GM21526 (cell line): ENCODE results near the gene IMP4.

Source experiments
- ATAC-seq: cut with Tn5 transposase; IDR thresholded peaks from one replicate; pipeline ENCODE4 v1.9.1; 2021; ENCODE audit warnings: moderate library complexity; ENCODE audit not compliant: unreplicated experiment, low FRiP score

The IMP4 gene

DNA sequence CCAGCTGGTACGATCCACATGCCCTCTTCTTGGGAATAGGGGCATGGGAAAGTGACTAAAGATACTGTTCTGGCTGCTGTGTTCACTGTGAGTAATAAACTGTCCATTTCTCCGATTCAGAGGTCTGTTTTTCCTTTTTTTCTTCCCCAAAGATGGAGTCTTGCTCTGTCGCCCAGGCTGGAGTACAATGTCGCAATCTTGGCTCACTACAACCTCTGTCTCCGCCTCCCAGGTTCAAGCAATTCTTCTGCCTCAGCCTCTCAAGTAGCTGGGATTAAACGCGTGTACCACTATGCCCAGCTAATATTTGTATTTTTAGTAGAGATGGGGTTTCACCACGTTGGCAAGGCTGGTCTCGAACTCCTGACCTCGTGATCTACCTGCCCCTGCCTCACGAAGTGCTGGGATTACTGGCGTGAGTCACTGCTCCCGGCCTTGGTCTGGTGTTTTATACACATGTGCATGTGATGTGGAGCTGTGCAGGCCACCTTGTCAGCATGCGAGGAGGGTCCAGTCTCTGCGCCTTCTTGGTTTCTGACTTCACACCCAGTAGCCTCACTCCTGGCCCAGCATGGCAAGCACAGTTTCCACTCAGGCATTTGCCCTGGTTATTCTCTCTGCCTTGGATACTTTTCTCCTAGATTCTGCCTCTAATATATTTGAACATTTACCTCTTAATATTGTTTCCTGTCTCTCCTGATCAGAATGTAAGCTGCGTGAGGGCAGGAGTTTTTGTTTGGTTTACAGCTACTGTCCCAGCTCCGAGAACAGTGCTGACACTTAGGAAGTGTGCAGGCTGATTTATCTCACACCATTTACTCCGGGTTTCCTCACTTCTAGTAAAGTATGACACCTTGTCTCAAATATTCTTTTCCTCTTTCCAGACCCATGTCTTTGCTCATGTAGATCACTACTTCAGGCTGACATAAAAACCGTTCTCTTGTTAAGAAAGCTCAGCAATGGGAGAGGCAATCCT, 32.9 kb downstream of the IMP4 start:
- no peak for ATAC-seq

DNA sequence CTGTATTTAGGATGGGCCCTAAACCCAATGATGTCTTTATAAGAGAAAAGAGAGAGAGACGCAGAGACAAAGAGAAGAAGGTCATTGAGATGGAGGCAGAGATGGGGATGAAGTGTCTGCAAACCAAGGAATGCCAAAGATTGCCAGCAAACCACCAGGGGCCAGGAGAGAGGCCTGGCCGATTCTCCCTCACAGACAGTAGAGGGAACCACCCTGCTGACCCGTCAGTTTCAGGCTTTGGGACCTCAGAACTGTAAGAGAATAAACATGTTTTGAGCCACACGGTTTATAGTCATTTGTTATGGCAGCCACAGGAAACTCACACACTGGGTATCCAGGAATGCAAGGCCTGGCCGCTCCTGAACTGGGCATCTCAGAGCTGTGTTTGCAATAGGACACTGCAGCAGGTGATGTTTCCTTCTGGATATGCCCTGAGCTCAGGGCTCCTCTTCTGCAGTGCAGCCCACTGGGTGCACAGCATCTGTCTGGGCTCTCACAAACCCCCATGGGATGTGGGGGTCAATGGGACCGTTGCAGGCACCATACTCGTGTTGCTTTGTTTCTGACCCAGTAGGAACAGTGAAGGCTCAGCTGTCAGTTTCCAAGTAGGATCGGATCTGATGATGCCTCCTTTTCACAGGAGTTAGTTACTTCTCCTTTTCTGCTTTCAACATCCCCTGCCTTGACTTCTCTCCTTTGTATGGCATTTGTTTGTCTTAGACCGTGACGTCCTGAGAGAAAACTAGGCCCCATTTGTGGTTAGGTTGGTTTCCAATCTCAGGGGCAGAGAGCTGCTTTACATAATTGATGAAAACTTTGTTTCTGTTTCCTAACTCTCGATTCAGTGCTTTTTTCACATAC, 34.0 kb downstream of the IMP4 start:
- peak; percentile 54 for ATAC-seq

DNA sequence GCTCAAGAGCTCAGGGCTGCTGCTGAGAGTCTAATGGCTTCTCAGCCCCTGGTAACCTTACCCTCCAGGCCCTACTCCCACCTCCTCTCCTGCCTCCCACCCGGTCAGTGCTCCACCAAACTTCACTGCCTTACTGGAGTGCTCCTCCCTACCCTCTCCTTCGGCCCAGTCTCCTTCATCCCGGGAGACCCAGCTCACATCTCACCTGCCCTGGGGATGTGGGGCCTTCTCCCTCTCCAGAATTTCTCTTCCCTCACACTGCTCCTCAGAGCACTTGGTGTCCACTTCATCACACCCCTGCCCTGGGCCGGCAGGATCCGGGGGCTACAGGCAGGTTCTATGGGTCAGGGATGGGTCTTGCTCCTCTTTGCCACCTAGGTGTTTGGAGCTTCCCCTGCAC, 34.8 kb downstream of the IMP4 start:
- ATAC-seq, result no peak

DNA sequence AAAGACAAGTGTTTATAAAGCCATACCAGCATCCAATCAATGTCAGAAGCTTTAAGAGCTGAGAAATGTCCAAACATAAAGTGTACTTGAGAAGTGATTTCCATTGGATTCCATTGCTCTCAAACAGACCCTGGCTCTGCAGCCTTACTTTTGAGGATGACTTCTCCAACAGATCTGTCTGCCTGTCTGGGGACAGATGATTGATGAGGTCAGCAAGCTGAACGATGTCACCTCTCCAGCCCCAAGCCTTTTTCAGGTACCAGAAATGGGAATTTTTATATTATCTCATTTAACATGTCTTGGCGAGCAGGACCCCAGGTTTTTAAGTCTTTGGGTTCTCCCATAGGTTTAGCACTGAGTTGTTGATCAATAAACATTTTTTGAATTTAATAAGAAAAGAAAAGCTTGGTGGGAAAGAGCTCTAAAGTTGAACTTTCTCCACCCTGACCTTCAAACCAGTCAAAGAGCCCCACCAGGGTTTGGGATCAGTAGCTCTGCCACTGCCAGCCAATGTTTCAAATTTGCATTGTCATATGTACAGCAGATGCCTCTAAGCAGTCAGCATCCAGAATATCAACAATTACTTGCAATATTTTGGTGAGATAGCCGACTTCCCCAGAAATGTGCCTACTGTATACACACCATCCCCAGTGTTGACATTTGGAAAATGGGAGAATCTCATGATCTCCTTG, 35.7 kb downstream of the IMP4 start:
- no peak for ATAC-seq

DNA sequence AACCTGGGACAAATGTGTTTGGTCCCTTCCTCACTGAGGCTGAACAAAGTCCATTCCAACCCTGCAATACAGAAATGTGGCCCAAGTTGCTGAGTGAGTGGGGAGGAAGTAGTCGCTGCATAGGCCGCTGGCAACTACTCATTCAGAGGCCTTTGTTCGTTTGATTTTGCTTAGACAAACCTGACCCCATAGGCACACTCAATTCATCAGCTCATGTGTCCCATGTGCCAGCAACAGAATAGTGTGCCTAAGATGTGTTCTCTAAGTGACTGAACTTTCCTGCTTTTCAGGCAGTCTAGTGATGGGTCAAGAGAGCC, 36.2 kb downstream of the IMP4 start:
- no peak for ATAC-seq

DNA sequence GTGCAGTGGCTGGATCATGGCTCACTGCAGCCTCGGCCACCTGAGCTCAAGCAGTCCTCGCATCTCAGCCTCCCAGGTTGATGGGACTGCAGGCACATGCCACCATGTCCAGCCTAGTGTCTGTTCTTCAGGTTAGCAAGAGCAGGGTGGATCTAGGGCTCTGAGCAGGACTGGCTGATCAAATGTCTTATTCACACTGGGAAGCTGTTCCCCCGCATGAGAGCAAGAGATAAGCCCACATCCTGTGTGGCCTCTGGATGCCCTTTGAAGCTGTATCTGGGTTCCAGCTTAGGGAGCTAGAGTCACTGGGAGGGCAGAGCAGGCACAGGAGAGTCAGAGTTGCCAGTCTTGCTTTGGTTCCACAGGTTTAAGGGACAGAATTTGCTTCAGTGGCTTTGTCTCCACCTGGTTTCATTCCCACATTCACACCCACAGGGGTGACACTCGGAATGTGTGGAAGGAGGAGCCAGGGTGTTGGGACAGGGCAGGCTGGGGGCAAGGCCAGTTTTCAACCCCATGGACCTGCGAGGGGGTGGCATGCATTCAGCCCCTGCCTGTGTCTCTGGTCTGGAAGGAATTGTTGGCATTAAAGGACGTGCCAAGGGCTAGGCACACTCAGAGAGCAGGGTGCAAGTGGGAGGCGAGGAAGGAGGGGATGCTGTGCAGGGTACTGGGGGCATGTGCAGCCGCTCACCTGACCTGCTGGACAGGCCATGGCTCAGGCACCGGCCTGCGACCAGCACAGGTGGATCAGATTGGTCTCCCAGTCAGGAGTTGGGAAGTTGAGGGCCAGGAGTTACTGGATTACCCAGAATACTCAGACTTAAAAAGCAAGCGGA, 37.6 kb downstream of the IMP4 start:
- no peak for ATAC-seq

DNA sequence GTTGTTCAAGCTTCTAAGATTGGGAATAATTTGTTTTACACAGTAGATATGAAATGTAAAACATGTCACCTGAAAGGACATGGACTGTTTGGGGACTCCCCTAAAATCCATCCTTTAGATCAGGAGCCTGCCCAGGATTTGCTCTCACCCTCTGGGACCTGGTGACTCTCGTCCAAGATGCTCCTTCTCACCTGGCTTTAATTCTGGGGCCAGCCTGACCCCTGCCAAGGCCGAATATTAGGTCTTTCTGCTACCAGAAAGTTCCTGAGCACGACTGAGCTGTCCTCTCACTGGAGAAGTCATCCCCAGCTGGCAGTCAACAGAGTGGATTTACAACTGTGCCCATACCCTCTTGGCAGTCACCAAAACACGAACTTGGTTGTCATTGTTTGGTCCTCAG, 38.4 kb downstream of the IMP4 start:
- no peak for ATAC-seq

DNA sequence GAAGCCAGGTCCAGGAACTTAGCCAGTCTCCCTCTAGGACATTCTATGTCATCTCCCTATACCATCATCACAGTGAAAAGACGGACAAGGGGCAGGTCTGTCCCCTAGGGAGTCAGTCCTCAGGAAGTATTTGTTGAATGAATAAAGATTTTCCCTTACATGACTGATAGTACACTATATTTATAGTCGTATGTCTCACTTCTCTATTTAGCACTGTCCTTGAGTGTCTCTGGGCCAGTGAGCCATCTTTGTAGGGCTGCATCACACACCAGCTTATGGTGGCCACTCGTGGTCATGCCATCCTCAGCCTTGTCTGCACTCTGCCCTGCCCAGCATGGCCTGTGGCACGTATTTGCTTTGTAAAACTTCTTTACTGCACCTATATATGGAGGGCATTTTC, 38.9 kb downstream of the IMP4 start:
- ATAC-seq, result no peak

DNA sequence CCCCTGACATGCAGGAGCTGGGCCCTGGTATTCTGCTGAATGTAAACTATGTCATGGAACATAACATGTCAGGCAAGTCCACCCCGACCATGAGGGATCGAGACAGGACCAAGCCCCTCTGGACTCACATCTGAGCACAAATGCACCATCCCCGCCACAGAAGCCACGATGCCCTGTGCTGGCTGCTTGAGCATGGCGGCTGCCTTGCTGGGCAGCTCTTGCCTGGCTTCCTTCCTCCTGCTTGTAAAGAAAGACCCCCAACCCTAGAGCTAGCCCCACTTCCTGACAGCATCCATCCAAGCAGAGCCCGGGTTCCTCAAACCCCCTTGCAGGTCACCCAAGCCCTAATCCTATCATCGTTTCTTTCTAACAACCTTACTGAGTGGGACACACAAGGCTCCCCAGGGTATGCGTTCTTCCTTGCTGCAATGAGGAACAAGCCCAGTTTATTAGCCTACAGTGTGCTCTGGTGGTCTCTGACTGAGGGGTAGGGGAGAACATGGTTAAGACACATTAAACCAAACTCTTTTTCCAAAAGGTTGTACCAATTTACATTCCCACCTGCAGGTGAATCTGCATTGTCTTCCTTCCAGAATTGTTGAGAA, 39.7 kb downstream of the IMP4 start:
- no peak for ATAC-seq

DNA sequence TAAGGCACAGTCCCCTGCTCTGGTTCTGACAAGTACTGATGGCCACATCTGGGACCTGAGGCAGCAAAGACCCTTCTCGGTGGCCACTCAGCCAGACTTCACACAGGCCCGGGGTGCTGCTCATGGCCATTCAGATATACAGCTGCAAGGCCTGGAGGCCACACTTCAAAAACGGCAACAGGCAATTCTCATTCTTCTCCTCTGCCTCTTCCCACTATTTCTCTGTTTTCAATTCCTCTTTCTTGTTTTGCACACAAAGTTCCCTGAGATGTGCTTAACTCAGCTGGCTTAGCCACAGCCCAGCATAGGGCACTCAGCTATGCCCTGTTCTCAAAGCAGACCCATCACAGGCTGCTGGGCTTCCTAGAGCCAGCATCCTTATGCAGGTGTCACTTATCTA, 43.0 kb downstream of the IMP4 start:
- peak; percentile 53 for ATAC-seq

DNA sequence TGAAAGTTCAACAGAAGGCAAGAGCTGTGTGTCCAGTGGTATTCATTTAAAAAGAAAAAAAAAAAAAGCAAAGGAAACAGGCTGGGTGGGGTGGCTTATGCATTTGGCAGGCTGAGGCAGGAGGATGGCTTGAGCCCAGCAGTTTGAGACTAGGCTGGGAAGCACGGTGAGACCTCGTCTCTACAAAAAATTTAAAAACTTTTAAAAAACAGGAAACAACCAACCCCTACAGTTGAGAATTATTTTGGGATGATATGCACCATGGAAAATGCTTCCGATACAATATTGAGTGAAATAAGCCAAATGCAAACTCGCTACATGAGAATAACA, 44.3 kb downstream of the IMP4 start:
- ATAC-seq, result no peak

DNA sequence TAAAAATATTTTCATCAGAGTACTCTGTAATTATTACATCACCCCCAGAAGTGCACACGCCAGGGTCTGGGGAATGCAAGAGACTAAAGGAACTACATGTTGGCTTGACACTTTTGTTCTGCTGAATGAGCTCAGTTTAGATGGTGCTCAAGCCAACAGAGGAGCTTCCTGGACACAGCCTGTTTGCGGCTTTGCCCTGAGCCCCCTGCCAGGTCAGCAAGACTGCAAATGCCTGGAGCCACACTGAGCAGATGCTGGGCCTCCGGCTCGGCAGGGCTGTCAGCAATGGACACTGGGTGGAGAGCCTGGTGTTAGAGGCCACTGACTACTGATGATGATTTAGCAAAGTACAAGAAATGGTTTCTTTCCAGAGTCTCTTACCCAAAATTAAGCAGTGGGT, 45.1 kb downstream of the IMP4 start:
- ATAC-seq, result no peak

DNA sequence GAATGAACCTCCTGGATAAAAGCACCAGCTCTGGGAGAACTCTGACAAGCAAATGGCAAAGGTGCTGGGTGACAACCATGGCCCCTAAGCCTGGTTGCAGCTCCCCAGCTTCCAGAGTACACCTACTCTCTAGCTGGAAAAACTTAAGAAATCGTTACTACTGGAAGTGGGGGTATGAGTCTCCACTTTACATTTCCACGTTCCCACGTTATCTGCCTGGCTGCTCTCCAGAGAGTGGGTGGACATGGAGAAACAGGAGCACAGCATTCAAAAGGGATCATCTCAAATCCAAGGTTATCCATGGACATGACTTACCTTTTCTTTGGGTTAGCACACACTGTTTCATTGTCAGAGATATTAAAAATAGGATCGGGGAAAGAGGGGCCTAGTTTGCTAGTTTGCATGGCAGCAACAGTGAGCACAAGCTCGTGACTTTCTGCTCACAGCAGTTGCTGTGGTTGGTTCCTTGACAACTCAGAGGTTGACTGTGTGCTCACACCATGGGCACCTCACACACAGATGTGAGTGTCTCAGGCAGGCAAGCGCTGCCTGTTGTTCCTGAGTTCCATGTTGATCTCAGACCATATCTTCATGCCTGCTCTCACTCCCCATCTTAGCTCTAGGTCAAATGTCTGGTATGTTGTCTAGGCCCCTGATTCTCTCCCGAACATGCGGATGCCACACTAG, 45.7 kb downstream of the IMP4 start:
- no peak for ATAC-seq

DNA sequence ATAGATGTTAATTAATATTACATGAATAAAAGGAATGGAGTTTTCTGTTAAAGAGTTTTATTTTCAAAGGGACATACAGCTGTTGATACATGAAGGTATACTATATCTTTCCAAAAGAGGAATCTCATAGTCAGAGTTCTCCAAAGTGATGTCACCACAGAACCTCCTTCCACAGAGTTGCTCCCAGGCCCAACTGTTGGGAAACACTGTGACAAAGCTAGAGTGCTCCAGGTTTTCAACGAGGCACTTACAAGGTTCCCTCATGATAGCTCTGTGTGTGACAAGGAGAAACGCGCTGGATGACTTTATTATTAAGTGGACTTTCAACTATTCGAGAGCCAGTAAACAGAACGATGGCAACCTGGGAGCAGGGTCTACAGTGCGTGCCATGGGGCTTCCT, 46.7 kb downstream of the IMP4 start:
- ATAC-seq, result no peak

DNA sequence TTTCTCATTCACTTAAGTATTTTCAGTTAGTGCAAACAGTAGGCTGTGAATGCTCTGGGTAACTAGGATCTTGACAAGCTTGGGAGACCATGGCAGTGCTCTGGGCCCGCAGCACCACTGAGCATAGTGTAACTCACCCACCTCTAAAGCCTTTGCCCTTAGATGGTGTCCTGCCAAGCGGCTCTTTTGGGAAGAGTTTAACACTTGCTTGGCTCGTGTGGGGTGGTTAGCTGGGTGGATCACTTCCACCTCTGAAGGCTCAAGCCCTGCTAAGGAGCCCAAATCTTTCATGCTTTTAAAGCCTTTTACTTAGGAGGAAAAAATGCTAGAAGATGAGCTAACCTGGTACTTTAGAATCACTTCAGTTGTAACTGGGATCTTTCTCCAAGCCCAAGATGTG, 47.1 kb downstream of the IMP4 start:
- ATAC-seq, result no peak

DNA sequence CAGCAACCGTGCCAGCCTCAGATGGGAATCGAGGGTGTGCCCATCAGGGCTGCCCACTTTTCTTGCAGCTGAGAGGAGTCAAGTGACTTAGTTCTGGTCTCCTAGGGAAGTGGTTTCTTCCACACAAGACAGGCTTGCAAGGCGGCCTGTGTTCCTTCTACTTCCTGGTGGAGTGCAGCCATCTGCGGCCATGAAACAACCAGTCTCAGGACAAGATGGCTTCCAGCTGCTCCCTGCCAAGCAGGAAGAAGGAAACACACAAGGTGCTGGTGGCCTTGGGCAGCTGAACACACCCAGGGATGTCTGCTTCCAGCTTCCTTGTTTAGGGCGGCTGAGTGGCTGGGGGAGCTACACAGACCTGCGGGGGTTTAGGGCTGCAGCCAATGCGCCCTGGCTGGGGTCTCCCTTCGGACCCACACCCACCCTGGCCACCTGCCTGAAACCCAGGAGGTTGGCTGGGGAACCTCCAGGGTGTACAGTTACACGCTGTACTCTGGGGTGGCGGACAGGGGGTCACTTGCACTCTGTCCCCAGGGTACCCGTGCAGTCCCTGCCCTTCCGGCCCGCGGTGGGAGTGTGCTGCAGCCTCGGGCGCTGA, 47.9 kb downstream of the IMP4 start:
- peak; percentile 6 for ATAC-seq

DNA sequence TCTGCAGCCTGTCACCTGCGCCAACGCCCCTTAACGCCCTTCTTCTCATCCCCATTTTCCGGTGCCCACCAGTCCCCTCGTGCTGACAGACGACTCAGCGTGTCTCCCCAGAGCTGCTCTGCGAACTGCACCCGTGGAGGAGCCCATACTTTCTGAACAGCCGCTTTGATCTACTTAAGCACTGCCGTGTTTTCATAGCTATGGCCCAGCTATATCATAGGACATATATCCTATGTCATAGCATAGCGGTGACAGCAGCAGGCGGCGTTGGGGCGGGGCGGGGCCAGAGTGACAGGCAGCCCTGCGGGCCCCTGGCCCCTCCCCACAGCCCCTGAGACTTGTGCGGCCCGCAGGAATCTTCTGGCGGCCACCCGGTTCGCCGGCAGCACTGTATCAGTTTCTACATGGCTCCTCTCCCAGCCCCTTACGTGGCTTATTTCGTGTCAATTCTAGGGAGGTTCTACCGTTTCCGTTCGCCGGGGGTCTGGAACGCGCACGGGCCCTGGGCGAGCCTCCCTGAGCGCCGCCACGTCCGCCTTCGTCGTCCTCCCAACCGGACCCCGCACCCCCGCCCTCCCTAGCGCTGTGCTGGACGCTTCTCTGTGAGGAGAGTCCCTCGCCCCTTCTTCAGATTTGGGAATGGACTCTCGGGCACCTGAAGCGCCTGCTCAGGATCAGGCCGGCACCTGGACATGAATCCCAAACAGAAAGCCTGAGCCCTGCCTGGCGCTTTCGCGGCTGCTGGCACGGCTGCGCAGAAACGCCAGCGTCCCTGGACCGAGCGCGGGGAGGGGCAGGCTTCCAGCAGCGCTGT, 48.6 kb downstream of the IMP4 start:
- peak; percentile 87 for ATAC-seq
